Ishikawa (cell line): ENCODE results near the gene ATG7.

Experiments used
- CEBPB ChIP-seq: IDR thresholded peaks from 2 replicates; pipeline ENCODE4 v1.6.1; 2012
- EGR1 ChIP-seq: IDR thresholded peaks from 2 replicates; pipeline ENCODE4 v1.6.1; 2012
- FOXM1 ChIP-seq: IDR thresholded peaks from 2 replicates; pipeline ENCODE4 v1.6.1; 2012; ENCODE audit warnings: low read depth, borderline replicate concordance
- NFIC ChIP-seq: IDR thresholded peaks from 2 replicates; pipeline ENCODE4 v1.6.1; 2012
- RAD21 ChIP-seq: IDR thresholded peaks from 2 replicates; pipeline ENCODE4 v1.6.1; 2012; ENCODE audit warnings: low read depth
- REST ChIP-seq: IDR thresholded peaks from 2 replicates; pipeline ENCODE4 v1.6.1; 2012; ENCODE audit warnings: low read depth, mild to moderate bottlenecking
- TAF1 ChIP-seq: IDR thresholded peaks from 2 replicates; pipeline ENCODE4 v1.6.1; 2012; ENCODE audit warnings: low read depth, mild to moderate bottlenecking
- TCF12 ChIP-seq: IDR thresholded peaks from 2 replicates; pipeline ENCODE4 v1.6.1; 2012; ENCODE audit warnings: low read depth
- YY1 ChIP-seq: IDR thresholded peaks from 2 replicates; pipeline ENCODE4 v1.6.1; 2012; ENCODE audit warnings: low read depth
- ZBTB7A ChIP-seq: IDR thresholded peaks from 2 replicates; pipeline ENCODE4 v1.6.1; 2012; ENCODE audit warnings: low read depth
- TF ChIP-seq, protein P1 (sequence below): IDR thresholded peaks from 2 replicates; pipeline ENCODE4 v1.6.1; 2012
- TF ChIP-seq, protein P2 (sequence below): IDR thresholded peaks from 2 replicates; pipeline ENCODE4 v1.6.1; 2012

- TF ChIP-seq RAD21: no peak
- TF ChIP-seq, protein P1, sequence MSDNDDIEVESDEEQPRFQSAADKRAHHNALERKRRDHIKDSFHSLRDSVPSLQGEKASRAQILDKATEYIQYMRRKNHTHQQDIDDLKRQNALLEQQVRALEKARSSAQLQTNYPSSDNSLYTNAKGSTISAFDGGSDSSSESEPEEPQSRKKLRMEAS: no peak
- TF ChIP-seq, protein P2, sequence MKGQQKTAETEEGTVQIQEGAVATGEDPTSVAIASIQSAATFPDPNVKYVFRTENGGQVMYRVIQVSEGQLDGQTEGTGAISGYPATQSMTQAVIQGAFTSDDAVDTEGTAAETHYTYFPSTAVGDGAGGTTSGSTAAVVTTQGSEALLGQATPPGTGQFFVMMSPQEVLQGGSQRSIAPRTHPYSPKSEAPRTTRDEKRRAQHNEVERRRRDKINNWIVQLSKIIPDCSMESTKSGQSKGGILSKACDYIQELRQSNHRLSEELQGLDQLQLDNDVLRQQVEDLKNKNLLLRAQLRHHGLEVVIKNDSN: no peak
- TF ChIP-seq YY1: no peak
- no peak for TF ChIP-seq EGR1
- no peak for TF ChIP-seq TAF1
- no peak for TF ChIP-seq TCF12
- no peak for TF ChIP-seq CEBPB
- no peak for TF ChIP-seq ZBTB7A
- no peak for TF ChIP-seq NFIC
- TF ChIP-seq FOXM1: no peak
- TF ChIP-seq REST: no peak
These were observed 250.2 kb downstream of the ATG7 start for GRCh38 chr3:11522398-11522715.
